Left ventricle myocardium inferior (tissue), 1 donor: ENCODE results near the gene ARHGAP45. TPM values are rescaled to one million over a fixed set of nuclear protein-coding genes. Genes with fewer than 3 reads are reported as not detected.
"Not testable (repeated sequence)": the region's sequence is repeated elsewhere in the genome, so short reads cannot be mapped to it uniquely, and the experiment has no call there.

Experiments used
- DNase-seq: peaks from one replicate; pipeline ENCODE4 v3.0.0-alpha.2; 2020
- H3K27ac ChIP-seq: fragments of 200-600 bp; replicated peaks from 2 replicates; pipeline ENCODE4 v1.8.0; 2021
- H3K27me3 ChIP-seq: fragments of 200-600 bp; 2 replicates; pipeline ENCODE4 v1.8.0; 2021; ENCODE audit warnings: low read depth
- H3K36me3 ChIP-seq: fragments of 200-600 bp; 2 replicates; pipeline ENCODE4 v1.8.0; 2021
- H3K4me1 ChIP-seq: fragments of 200-600 bp; 2 replicates; pipeline ENCODE4 v1.8.0; 2021
- H3K4me3 ChIP-seq: fragments of 200-600 bp; 2 replicates; pipeline ENCODE4 v1.8.0; 2021; ENCODE audit warnings: mild to moderate bottlenecking, moderate library complexity
- H3K9me3 ChIP-seq: fragments of 200-600 bp; replicated peaks from 2 replicates; pipeline ENCODE4 v1.8.0; 2021
- intact Hi-C: fragments of 100-400 bp; cut with micrococcal nuclease; formaldehyde crosslinking; loops from one replicate; pipeline ENCODE4 v1.11.0; 2022
- total RNA-seq: library from RNA; stranded (reverse); fragmentation: NEBNext Ultra II Directional; extraction: Animal tissue kit (Norgen Biotek cat#: 25700); gene quantifications from one replicate; pipeline ENCODE4 v1.2.1, GENCODE V29; 2021
- TF ChIP-seq, protein P1 (sequence below): fragments of 200-600 bp; IDR thresholded peaks from 2 replicates; pipeline ENCODE4 v1.8.0; 2021; ENCODE audit warnings: antibody characterized with exemption, mild to moderate bottlenecking, borderline replicate concordance
- donor health status: DM: no; HTN: yes; CAD: no; lungs with severe emphysema.

The ARHGAP45 gene
- total RNA-seq, 1 donor from 2014 or later: 4.8 TPM

- H3K27ac ChIP-seq: peak overlapping the region; percentile 96
- intact Hi-C loops: no loop called here
- TF ChIP-seq, protein P1, sequence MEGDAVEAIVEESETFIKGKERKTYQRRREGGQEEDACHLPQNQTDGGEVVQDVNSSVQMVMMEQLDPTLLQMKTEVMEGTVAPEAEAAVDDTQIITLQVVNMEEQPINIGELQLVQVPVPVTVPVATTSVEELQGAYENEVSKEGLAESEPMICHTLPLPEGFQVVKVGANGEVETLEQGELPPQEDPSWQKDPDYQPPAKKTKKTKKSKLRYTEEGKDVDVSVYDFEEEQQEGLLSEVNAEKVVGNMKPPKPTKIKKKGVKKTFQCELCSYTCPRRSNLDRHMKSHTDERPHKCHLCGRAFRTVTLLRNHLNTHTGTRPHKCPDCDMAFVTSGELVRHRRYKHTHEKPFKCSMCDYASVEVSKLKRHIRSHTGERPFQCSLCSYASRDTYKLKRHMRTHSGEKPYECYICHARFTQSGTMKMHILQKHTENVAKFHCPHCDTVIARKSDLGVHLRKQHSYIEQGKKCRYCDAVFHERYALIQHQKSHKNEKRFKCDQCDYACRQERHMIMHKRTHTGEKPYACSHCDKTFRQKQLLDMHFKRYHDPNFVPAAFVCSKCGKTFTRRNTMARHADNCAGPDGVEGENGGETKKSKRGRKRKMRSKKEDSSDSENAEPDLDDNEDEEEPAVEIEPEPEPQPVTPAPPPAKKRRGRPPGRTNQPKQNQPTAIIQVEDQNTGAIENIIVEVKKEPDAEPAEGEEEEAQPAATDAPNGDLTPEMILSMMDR: no peak
Measured at GRCh38 chr19:1019980-1020867, 46.7 kb upstream of the ARHGAP45 start.

GRCh38 chr19:1020868-1021425 is 46.0 kb upstream of the ARHGAP45 start, which contains the start of gene TMEM259:
TMEM259 (minus strand) TSS chr19:1021123; CDS start chr19:1020996, 127 bp downstream.
- TF ChIP-seq, protein P1: no peak
- peak within 1 kb of the TSS; percentile 89 for H3K4me3 ChIP-seq
- H3K9me3 ChIP-seq: no peaks in the 10 kb centered on the region
- H3K27me3 ChIP-seq: no peaks in the 10 kb centered on the region
- H3K4me1 ChIP-seq: peaks cover 74% of the 10 kb centered on the region
- peak; percentile 97 for DNase-seq
- intact Hi-C loops: no loop called here
- peak within 1 kb of the TSS; percentile 96 for H3K27ac ChIP-seq
- H3K36me3 ChIP-seq: no peaks in the 10 kb centered on the region

More at GRCh38 chr19:1019980-1020867, 46.7 kb upstream of the ARHGAP45 start:
- Histone ChIP-seq H3K27me3 (no peaks in the 10 kb centered on the region), H3K4me1 (peaks cover 77% of the 10 kb centered on the region), H3K4me3 (peak overlapping the region; percentile 89), H3K9me3 (no peaks in the 10 kb centered on the region), H3K36me3 (no peaks in the 10 kb centered on the region)
- DNase-seq: no peak

- DNase-seq, H3K27me3 ChIP-seq, H3K36me3 ChIP-seq, intact Hi-C loops, H3K4me3 ChIP-seq, H3K9me3 ChIP-seq: not testable (repeated sequence)
- peaks cover 74% of the 10 kb centered on the region for H3K4me1 ChIP-seq
- peak overlapping the region; percentile 96 for H3K27ac ChIP-seq
Measured at GRCh38 chr19:1023883-1024188, 43.1 kb upstream of the ARHGAP45 start.

DNA sequence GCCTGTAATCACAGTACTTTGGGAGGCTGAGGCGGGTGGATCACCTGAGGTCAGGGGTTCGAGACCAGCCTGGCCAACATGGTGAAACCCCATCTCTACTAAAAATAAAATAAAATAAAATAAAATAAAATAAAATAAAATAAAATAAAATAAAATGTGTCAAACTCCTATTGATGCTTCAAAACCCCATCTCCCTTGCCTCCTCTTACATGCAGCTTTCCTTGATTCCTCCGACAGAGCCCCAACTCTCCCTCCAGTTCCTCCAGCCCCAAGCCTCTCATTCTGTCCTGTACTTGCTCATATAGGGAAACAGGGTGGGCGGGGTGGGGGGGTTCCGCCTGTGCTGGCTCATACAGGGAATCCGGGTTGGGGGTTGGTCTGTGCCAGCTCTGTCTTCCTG is 41.9 kb upstream of the ARHGAP45 start:
- not testable (repeated sequence) for DNase-seq, H3K27me3 ChIP-seq, H3K36me3 ChIP-seq, H3K4me3 ChIP-seq, H3K9me3 ChIP-seq
- Histone ChIP-seq H3K27ac (peak overlapping the region; percentile 94), H3K4me1 (peaks cover 69% of the 10 kb centered on the region)
- intact Hi-C loops: loop anchor here (5.0 kb wide), 1 partner anchor 77 kb away; the partner anchor contains the start of gene GPX4

DNA sequence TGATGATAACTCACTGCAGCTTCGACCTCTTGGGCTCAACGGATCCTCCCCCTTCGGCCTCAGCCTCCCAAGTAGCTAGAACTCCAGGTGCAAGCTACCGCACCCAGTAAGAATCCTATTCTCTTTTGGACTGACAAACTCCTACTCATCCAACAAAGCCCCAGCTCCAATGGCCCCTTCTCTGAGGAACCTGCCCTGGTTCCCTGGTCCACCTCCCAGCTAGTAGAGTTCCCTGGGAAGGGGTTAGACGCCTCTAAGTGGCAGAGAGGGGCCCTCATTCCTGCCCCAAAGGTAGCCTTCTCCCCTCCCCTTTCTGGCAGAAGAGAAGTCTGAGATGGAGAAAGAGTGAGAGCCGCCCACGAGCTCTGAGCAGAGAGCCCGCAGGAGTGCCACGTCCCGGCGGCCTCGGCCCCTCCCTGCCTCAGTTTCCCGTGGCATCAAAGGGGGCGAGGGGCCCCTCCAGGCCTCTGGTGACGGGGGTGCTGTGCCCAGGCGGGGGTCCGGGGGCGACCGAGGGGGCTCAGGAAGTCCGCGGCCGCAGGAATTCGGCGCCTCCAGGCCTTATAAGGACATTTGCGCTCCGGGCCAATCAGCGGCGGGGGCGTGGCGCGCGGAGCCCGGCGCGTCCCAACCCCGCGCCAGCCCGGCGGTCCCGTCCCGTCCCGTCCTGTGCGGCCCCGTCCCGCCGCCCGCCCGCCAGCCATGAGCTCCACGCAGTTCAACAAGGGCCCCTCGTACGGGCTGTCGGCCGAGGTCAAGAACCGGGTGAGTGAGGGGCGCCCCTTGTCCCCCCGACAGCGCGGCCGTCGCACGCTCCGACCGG is 40.8 kb upstream of the ARHGAP45 start, which contains the start of gene CNN2:
Gene CNN2, plus strand, starts transcription at position 649 of the 823 bp plus-strand sequence. Its CDS starts 54 bp downstream, at position 703.
- no peaks in the 10 kb centered on the region for H3K9me3 ChIP-seq
- H3K4me3 ChIP-seq: peak within 1 kb of the TSS; percentile 84
- peak; percentile 84 for DNase-seq
- H3K27me3 ChIP-seq: no peaks in the 10 kb centered on the region
- H3K27ac ChIP-seq: peak within 1 kb of the TSS; percentile 94
- intact Hi-C loops: loop anchor here (5.0 kb wide), 1 partner anchor 76 kb away; the partner anchor contains the start of gene GPX4
- H3K4me1 ChIP-seq: peaks cover 70% of the 10 kb centered on the region
- no peaks in the 10 kb centered on the region for H3K36me3 ChIP-seq
- TF ChIP-seq, protein P1: no peak
